K562 (cell line): ENCODE data around the gene MND1. TPM values are rescaled to one million over a fixed set of nuclear protein-coding genes. Genes with fewer than 3 reads are reported as not detected.

Experiments used
- ATAC-seq: fragments of 200-7000 bp; cut with Tn5 transposase; 3 replicates; pipeline ENCODE4 v1.9.1; 2020; ENCODE audit warnings: moderate library complexity
- BruUV-seq: library from RNA; stranded (reverse); fragments of 400-500 nt; replicated peaks from 2 replicates; lab custom pipeline; 2021; lab: Mats Ljungman, UMichigan
- CTCF ChIA-PET: fragments of 300-600 bp; formaldehyde crosslinking; extraction: SDS; loops from one replicate; lab custom pipeline; 2021; ENCODE audit warnings: low intra/inter-chr PET ratio; lab: Yijun Ruan, JAX
- POLR2A ChIA-PET: fragments of 300-600, 350-650 bp; sonication (Branson Sonifier 250); formaldehyde crosslinking; extraction: SDS; loops from one replicate; lab custom pipeline; 2021; ENCODE audit warnings: antibody characterized with exemption, inconsistent platforms; lab: Yijun Ruan, JAX
- DNase-seq, 4 experiments: peaks; one replicate each; pipeline versions ENCODE4 v3.0.0 to v3.0.0-alpha.2; 2011 to 2018; ENCODE audit warnings: low spot score in 3 of 4, mixed read lengths in 3 of 4; ENCODE audit errors: extremely low read depth in 1 of 4
- FAIRE-seq: peaks from 2 replicates; lab custom pipeline; 2011; peaks lifted over from hg19 to GRCh38; lab: Jason Lieb, UNC
- H2AFZ ChIP-seq: 2 replicates; pipeline ENCODE4 v1.6.0; 2011; ENCODE audit warnings: low read depth, low read length, control low read depth, inconsistent platforms
- H3K27ac ChIP-seq: fragments of 200-600 bp; 3 replicates; pipeline ENCODE4 v1.8.0; 2011; ENCODE audit warnings: low read depth, mild to moderate bottlenecking, control low read depth, inconsistent platforms, low read length, moderate library complexity, mixed read lengths; ENCODE audit errors: extremely low read depth
- H3K27me3 ChIP-seq, 2 experiments: fragments of 300-600 bp in 1 of 2; 2 replicates in 1 of 2; 3 replicates in 1 of 2; pipeline versions ENCODE4 v1.6.0 to v1.8.0; 2011; ENCODE audit warnings: inconsistent platforms in 2 of 2, low read length in 2 of 2, mild to moderate bottlenecking in 1 of 2, mixed read lengths in 1 of 2, moderate library complexity in 1 of 2; ENCODE audit not compliant: control insufficient read depth in 2 of 2, insufficient read depth in 2 of 2
- H3K36me3 ChIP-seq: fragments of 300-600 bp; 3 replicates; pipeline ENCODE4 v1.8.0; 2011; ENCODE audit warnings: mild to moderate bottlenecking, low read length, inconsistent platforms; ENCODE audit not compliant: control insufficient read depth, insufficient read depth
- H3K4me1 ChIP-seq, 2 experiments: fragments of 200-600 bp in 1 of 2; replicated peaks in 1 of 2; 2 replicates in 1 of 2; 3 replicates in 1 of 2; pipeline versions ENCODE4 v1.5.1 to v1.8.0; 2011; ENCODE audit warnings: inconsistent platforms in 2 of 2, low read length in 2 of 2, mild to moderate bottlenecking in 1 of 2, mixed read lengths in 1 of 2, moderate library complexity in 1 of 2; ENCODE audit not compliant: control insufficient read depth in 2 of 2, insufficient read depth in 2 of 2
- H3K4me2 ChIP-seq: 2 replicates; pipeline ENCODE4 v1.6.1; 2011; ENCODE audit warnings: low read length, control low read depth, inconsistent platforms, mixed read lengths; ENCODE audit not compliant: insufficient read depth
- H3K4me3 ChIP-seq: fragments of 200-600 bp; sonication (generic), shearing (Covaris generic); 2 replicates; pipeline ENCODE4 v1.5.1; 2016; ENCODE audit warnings: control low read depth, inconsistent platforms
- H3K79me2 ChIP-seq: fragments of 200-600 bp; 3 replicates; pipeline ENCODE4 v1.8.0; 2011; ENCODE audit warnings: low read length, inconsistent platforms; ENCODE audit not compliant: control insufficient read depth, insufficient read depth
- H3K9ac ChIP-seq, 2 experiments: 2 replicates each; pipeline versions ENCODE4 v1.6.0 to v1.6.1; 2011; ENCODE audit warnings: low read depth in 2 of 2, low read length in 2 of 2, control low read depth in 1 of 2, inconsistent platforms in 1 of 2, mild to moderate bottlenecking in 1 of 2, mixed read lengths in 1 of 2; ENCODE audit not compliant: insufficient read depth in 1 of 2
- H3K9me1 ChIP-seq: one replicate; pipeline ENCODE4 v1.6.0; 2011; ENCODE audit warnings: inconsistent platforms, mild to moderate bottlenecking, low read length, moderate library complexity; ENCODE audit not compliant: control insufficient read depth, insufficient read depth
- H3K9me3 ChIP-seq: replicated peaks from 2 replicates; pipeline ENCODE4 v1.5.1; 2011; ENCODE audit warnings: low read depth, low read length, inconsistent platforms; ENCODE audit not compliant: control insufficient read depth, insufficient read depth
- H4K20me1 ChIP-seq: replicated peaks from 2 replicates; pipeline ENCODE4 v1.6.1; 2011; ENCODE audit warnings: low read length, inconsistent platforms, mixed read lengths; ENCODE audit not compliant: control insufficient read depth, insufficient read depth
- CBFA2T3 ChIP-seq: fragments of 450-650 bp; IDR thresholded peaks from 2 replicates; pipeline ENCODE4 v1.6.1; 2017
- CEBPG ChIP-seq, 3 experiments: fragments of 200-800 bp in 1 of 3; sonication (Bioruptor generic) in 1 of 3; sonication (generic) in 1 of 3; formaldehyde crosslinking in 1 of 3; IDR thresholded peaks in 2 of 3; conservative IDR thresholded peaks in 1 of 3; 2 replicates each; pipeline versions ENCODE4 v1.6.1 to v1.8.0; 2016 to 2022; ENCODE audit warnings: missing compliant biosample characterization in 2 of 3, missing genetic modification characterization in 2 of 3, mild to moderate bottlenecking in 1 of 3, missing genetic modification reagents in 1 of 3
- MTF1 ChIP-seq: fragments of 250-450 bp; sonication (Bioruptor Pico); IDR thresholded peaks from 2 replicates; pipeline ENCODE4 v1.9.0; 2021; ENCODE audit warnings: moderate library complexity, mild to moderate bottlenecking, inconsistent platforms, borderline replicate concordance
- WGBS: fragments of 100-300 bp; shearing (Covaris generic); methylation state at CpG from one replicate; pipeline ENCODE4 v1.1.6; 2016; ENCODE audit warnings: low coverage, mixed read lengths; ENCODE audit not compliant: insufficient coverage; ENCODE audit errors: missing lambda C conversion rate; 5-methylcytosine and 5-hydroxymethylcytosine counted together
- in situ Hi-C: fragments of 300-500 bp; cut with MboI; formaldehyde crosslinking; loops from 4 replicates; pipeline ENCODE4 v1.15.0; 2018; ENCODE audit warnings: inconsistent platforms, mixed read lengths
- intact Hi-C: fragments of 100-400 bp; cut with micrococcal nuclease; formaldehyde crosslinking; loops from 2 replicates; pipeline ENCODE4 v1.14.2; 2022
- polyA plus RNA-seq, 8 experiments: library from polyadenylated mRNA; depleted of rRNA in 4 of 8; stranded (reverse) in 5 of 8; unstranded in 3 of 8; fragments of >200 nt; fragmentation: Nextera tagmentation in 2 of 8; fragmentation: Illumina TruSeq in 1 of 8; extraction: Ambion mirVana in 2 of 8; extraction: Trizol in 1 of 8; gene quantifications; 2 replicates each; pipeline versions ENCODE4 v1.2.1 to v1.2.3, GENCODE V29; 2011 to 2014; ENCODE audit warnings: inconsistent platforms in 1 of 8, missing spikeins in 1 of 8
- total RNA-seq, 7 experiments: library from RNA; depleted of rRNA in 6 of 7; stranded (reverse); fragments of >200 nt in 6 of 7; fragmentation: Illumina TruSeq in 2 of 7; extraction: Trizol in 2 of 7; gene quantifications; 2 replicates each; pipeline versions ENCODE4 v1.2.1 to v1.2.3, GENCODE V29; 2011 to 2021; ENCODE audit warnings: low replicate concordance in 1 of 7
- TF ChIP-seq, protein P1 (sequence below), 2 experiments: fragments of 450-650 bp in 1 of 2; sonication (generic) in 1 of 2; formaldehyde crosslinking in 1 of 2; IDR thresholded peaks in 1 of 2; conservative IDR thresholded peaks in 1 of 2; 2 replicates each; pipeline versions ENCODE4 v1.6.1 to v1.8.1; 2016 to 2023; ENCODE audit warnings: mild to moderate bottlenecking in 2 of 2, moderate library complexity in 2 of 2, inconsistent platforms in 1 of 2, missing genetic modification reagents in 1 of 2

The MND1 gene
- total and polyA plus RNA-seq, 9 of the 15 experiments (the other 6 are each of a cell fraction or from before 2014, with no cell fraction given) = 35.3 to 94.1 (median 59.9) TPM

DNA sequence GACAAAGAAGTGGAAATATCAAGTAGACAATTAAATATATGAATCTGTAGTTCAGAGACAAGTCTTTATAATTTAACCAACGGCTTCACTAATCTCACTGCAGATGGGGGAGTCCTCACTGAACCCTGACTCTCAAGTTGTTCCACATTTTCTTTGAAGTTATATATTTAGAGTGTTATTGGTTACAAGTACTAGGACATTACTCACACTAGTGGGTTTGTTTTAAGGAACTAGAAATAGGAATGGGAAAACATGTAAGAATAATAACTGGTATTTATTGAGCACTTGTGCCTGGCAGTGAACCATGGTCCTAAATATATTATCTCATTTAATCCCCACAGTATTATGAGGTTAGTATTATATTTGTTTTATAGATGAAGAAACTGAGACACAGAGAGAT, 22.0 kb downstream of the MND1 start:
- Histone ChIP-seq H2AFZ (no peak overlapping the region), H3K79me2 (0 out of 3 replicates have a peak, but pooled peaks cover 5% of the 10 kb centered on the region), H3K4me3 (no peak overlapping the region), H3K36me3 (peaks cover 79% of the 10 kb centered on the region), H3K4me2 (no peak overlapping the region), H4K20me1 (no peaks in the 10 kb centered on the region), H3K9me3 (no peaks in the 10 kb centered on the region), H3K4me1 (peaks cover 2 to 9% of the 10 kb centered on the region in 2 experiments; a peak in 3 of 5 replicates), H3K9ac (no peak overlapping the region), H3K27me3 (no peaks in the 10 kb centered on the region), H3K27ac (no peak overlapping the region), H3K9me1 (no peaks in the 10 kb centered on the region)
- ATAC-seq (no peak), FAIRE-seq (no peak), DNase-seq (no peak)
- intact Hi-C loops = no loop called here
- no TSS peak for BruUV-seq
- no peak for TF ChIP-seq CBFA2T3
- in situ Hi-C loops = no loop called here
- 93% methylated on average over 1 of the region's 1 CpG for WGBS
- CTCF ChIA-PET = no interaction called here
- POLR2A ChIA-PET = no interaction called here

DNA sequence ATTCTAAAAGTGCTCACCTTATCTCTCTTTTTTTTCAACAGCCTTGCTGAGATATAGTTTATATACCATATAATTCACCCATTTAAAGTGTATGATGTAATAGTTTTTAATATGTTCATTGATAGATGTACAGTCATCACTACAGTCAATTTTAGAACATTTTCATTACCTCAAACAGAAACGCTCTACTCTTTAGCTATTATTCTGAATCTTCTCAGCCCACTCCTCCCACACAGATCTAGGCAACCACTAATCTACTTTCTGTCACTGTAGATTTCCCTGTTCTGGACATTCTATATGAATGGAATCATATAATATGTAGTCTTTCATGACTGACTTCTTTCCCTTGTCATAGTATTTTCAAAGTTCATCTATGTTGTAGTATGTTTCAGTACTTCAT, 22.6 kb downstream of the MND1 start:
- H3K4me2 ChIP-seq = no peak overlapping the region
- H3K27ac ChIP-seq = no peak overlapping the region
- no peak overlapping the region for H2AFZ ChIP-seq
- H3K4me3 ChIP-seq = no peak overlapping the region
- CTCF ChIA-PET = no interaction called here
- TF ChIP-seq CEBPG (CRISPR knock-in tag; IDR thresholded peaks at IDR 0.05) (no peak), CEBPG (tag; conservative IDR thresholded peaks at IDR 0.05 in 1 of 2, IDR thresholded peaks at IDR 0.05 in 1 of 2) (peak in 1 of 2 experiments; percentile 36; a peak in 1 of 4 replicates), MTF1 (CRISPR knock-in tag) (no peak)
- TF ChIP-seq, protein P1, sequence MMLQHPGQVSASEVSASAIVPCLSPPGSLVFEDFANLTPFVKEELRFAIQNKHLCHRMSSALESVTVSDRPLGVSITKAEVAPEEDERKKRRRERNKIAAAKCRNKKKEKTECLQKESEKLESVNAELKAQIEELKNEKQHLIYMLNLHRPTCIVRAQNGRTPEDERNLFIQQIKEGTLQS (IDR thresholded peaks at IDR 0.05) = peak; percentile 40; the same call in 1 of the 2 replicates
- TF ChIP-seq, protein P1 (CRISPR knock-in tag; conservative IDR thresholded peaks at IDR 0.05) = no peak
- TF ChIP-seq, all 486 proteins: peak for 2
- Histone ChIP-seq H4K20me1 (no peaks in the 10 kb centered on the region), H3K9me1 (no peaks in the 10 kb centered on the region), H3K9ac (no peak overlapping the region), H3K9me3 (no peaks in the 10 kb centered on the region), H3K79me2 (0 out of 3 replicates have a peak, but pooled peaks cover 5% of the 10 kb centered on the region), H3K27me3 (no peaks in the 10 kb centered on the region), H3K36me3 (peaks cover 85% of the 10 kb centered on the region), H3K4me1 (peaks cover 0 to 5% of the 10 kb centered on the region in 2 experiments; a peak in 2 of 5 replicates)
- FAIRE-seq (no peak), DNase-seq (no peak), ATAC-seq (no peak)
- no TSS peak for BruUV-seq
- POLR2A ChIA-PET = no interaction called here
- WGBS = 54% methylated on average over 1 of the region's 1 CpG
- in situ Hi-C loops (no loop called here), intact Hi-C loops (no loop called here)
